SK-N-SH (cell line): Measurements from ENCODE around the gene PRSS48.

Source experiments
- CHD2 ChIP-seq: fragments of 150-350 bp; IDR thresholded peaks from 2 replicates; pipeline ENCODE4 v1.6.1; 2018; ENCODE audit warnings: low read length; ENCODE audit not compliant: partially characterized antibody
- FOXJ3 ChIP-seq: sonication (generic); formaldehyde crosslinking; IDR thresholded peaks from 2 replicates; pipeline ENCODE4 v1.5.1; 2020; ENCODE audit warnings: mild to moderate bottlenecking, missing genetic modification reagents
- NRF1 ChIP-seq: IDR thresholded peaks from 2 replicates; pipeline ENCODE4 v1.6.1; 2012; ENCODE audit warnings: low read depth, mild to moderate bottlenecking, low read length

- TF ChIP-seq CHD2 = no peak
- no peak for TF ChIP-seq NRF1
- TF ChIP-seq FOXJ3 (CRISPR knock-in tag) = no peak
Measured at GRCh38 chr4:151239608-151240007, 37.4 kb upstream of the PRSS48 start.
